ENCODE data around the gene BUD31.
A peak's percentile ranks its signal among the peaks of the same experiment; 100 is the strongest.

BUD31 gene

GRCh38 chr7:99457650-99458493, 49.1 kb downstream of the BUD31 start:
- Histone ChIP-seq H3K27ac (ENCODE audit: low read depth, low read length) (no peak overlapping the region), H3K4me1 (ENCODE audit: control insufficient read depth, insufficient read depth, low read length) (no peaks in the 10 kb centered on the region), H3K27me3 (ENCODE audit: control insufficient read depth, insufficient read depth, low read length) (no peaks in the 10 kb centered on the region), H3K9me3 (ENCODE audit: control insufficient read depth, insufficient read depth, low read depth, low read length) (no peaks in the 10 kb centered on the region), H3K9ac (ENCODE audit: low read length) (no peak overlapping the region), H3K4me3 (ENCODE audit: low read depth, low read length) (no peak overlapping the region), H3K36me3 (ENCODE audit: control insufficient read depth, insufficient read depth, low read length) (peaks cover 90% of the 10 kb centered on the region)

- Histone ChIP-seq H3K9me3 (ENCODE audit: control insufficient read depth, insufficient read depth, low read depth, low read length) (no peaks in the 10 kb centered on the region), H3K36me3 (ENCODE audit: control insufficient read depth, insufficient read depth, low read length) (peaks cover 89% of the 10 kb centered on the region), H3K4me3 (ENCODE audit: low read depth, low read length) (no peak overlapping the region), H3K27ac (ENCODE audit: low read depth, low read length) (no peak overlapping the region), H3K4me1 (ENCODE audit: control insufficient read depth, insufficient read depth, low read length) (no peaks in the 10 kb centered on the region), H3K9ac (ENCODE audit: low read length) (no peak overlapping the region), H3K27me3 (ENCODE audit: control insufficient read depth, insufficient read depth, low read length) (no peaks in the 10 kb centered on the region)
These were observed 50.3 kb downstream of the BUD31 start for GRCh38 chr7:99459087-99459486.

- Histone ChIP-seq H3K27ac (ENCODE audit: low read depth, low read length) (no peak overlapping the region), H3K4me3 (ENCODE audit: low read depth, low read length) (no peak overlapping the region), H3K9me3 (ENCODE audit: control insufficient read depth, insufficient read depth, low read depth, low read length) (no peaks in the 10 kb centered on the region), H3K27me3 (ENCODE audit: control insufficient read depth, insufficient read depth, low read length) (no peaks in the 10 kb centered on the region), H3K4me1 (ENCODE audit: control insufficient read depth, insufficient read depth, low read length) (no peaks in the 10 kb centered on the region), H3K36me3 (ENCODE audit: control insufficient read depth, insufficient read depth, low read length) (peaks cover 74% of the 10 kb centered on the region), H3K9ac (ENCODE audit: low read length) (no peak overlapping the region)
These were observed 51.9 kb downstream of the BUD31 start for GRCh38 chr7:99460651-99461050.

DNA sequence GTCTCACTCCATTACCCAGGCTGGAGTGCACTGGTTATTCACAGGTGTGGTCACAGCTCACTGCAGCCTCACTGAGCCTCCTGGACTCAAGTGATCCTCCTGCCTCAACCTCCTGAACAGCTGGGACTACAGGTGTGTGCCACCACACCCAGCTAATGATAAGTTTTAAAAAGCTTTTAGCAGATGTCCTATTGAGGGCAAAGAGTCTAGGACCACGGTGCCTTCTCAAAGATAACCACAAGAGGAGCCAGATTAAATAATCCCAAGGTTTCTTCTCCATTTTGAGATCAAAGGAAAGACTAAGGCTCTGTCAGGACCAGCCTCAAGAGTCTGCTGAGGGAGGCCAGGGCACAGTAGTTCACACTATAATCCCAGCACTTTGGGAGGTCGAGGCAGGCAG, 52.5 kb downstream of the BUD31 start:
- no peaks in the 10 kb centered on the region for H3K27me3 ChIP-seq (ENCODE audit: control insufficient read depth, insufficient read depth, low read length)
- H3K4me3 ChIP-seq (ENCODE audit: low read depth, low read length), result no peak overlapping the region
- H3K36me3 ChIP-seq (ENCODE audit: control insufficient read depth, insufficient read depth, low read length), result peaks cover 69% of the 10 kb centered on the region
- H3K27ac ChIP-seq (ENCODE audit: low read depth, low read length), result no peak overlapping the region
- no peaks in the 10 kb centered on the region for H3K9me3 ChIP-seq (ENCODE audit: control insufficient read depth, insufficient read depth, low read depth, low read length)
- H3K9ac ChIP-seq (ENCODE audit: low read length), result no peak overlapping the region
- no peaks in the 10 kb centered on the region for H3K4me1 ChIP-seq (ENCODE audit: control insufficient read depth, insufficient read depth, low read length)

DNA sequence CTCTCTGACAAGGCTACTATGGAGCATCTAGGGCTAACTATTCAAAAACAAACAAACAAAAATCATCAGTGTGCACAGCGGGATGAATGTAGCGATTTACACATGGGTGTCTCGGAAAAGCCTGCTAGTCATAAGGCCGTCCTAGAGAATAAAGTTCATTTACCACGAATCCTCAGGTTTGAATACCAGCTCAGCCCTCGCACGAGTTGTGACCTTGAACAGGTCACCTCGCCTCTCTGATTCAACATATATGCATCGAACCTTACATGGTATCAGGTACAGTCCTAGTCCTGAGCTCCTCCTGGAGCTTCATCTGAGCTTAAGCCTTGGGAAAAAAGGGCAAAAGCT, 56.6 kb downstream of the BUD31 start:
- Histone ChIP-seq H3K36me3 (ENCODE audit: control insufficient read depth, insufficient read depth, low read length) (peaks cover 27% of the 10 kb centered on the region), H3K27me3 (ENCODE audit: control insufficient read depth, insufficient read depth, low read length) (no peaks in the 10 kb centered on the region), H3K4me3 (ENCODE audit: low read depth, low read length) (peak overlapping the region; percentile 96), H3K9me3 (ENCODE audit: control insufficient read depth, insufficient read depth, low read depth, low read length) (no peaks in the 10 kb centered on the region), H3K4me1 (ENCODE audit: control insufficient read depth, insufficient read depth, low read length) (0 out of 2 replicates have a peak, but pooled peaks cover 4% of the 10 kb centered on the region), H3K9ac (ENCODE audit: low read length) (peak overlapping the region; percentile 97), H3K27ac (ENCODE audit: low read depth, low read length) (peak overlapping the region; percentile 93)

DNA sequence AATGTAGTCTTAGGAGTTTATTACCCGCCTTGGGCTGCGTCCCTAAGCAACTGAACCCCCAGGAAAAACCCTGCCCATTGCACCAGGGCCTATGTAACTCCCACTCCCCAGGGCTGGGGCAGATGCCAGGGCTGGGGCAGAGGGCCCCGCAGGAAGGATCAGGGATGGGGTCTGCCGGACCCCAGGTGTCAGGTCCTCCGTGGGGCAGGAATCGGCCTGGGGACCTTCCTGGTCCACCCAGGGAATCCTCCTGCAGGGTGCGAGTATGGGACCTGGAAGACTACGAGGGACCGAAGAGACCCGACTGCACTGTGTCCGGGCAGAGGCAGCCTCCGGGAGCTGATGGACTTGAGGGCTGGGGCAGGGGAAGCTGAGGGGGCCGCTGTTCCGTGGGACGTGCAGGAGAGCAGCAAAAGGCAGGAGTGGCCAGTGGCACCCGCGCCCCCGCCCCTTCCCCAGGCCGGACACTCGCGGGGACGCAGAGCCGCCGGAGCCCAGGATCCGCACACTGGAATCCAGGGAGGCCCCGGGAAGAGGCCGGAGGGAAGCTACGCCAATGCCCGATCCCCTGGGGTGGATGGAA, 59.7 kb downstream of the BUD31 start:
- H3K27me3 ChIP-seq (ENCODE audit: control insufficient read depth, insufficient read depth, low read length), result no peaks in the 10 kb centered on the region
- H3K9me3 ChIP-seq (ENCODE audit: control insufficient read depth, insufficient read depth, low read depth, low read length), result no peaks in the 10 kb centered on the region
- peaks cover 6% of the 10 kb centered on the region for H3K36me3 ChIP-seq (ENCODE audit: control insufficient read depth, insufficient read depth, low read length)
- H3K4me3 ChIP-seq (ENCODE audit: low read depth, low read length), result no peak overlapping the region
- no peak overlapping the region for H3K9ac ChIP-seq (ENCODE audit: low read length)
- 0 out of 2 replicates have a peak, but pooled peaks cover 4% of the 10 kb centered on the region for H3K4me1 ChIP-seq (ENCODE audit: control insufficient read depth, insufficient read depth, low read length)
- H3K27ac ChIP-seq (ENCODE audit: low read depth, low read length), result no peak overlapping the region

All from HUES6 (cell line).